HG03280 (cell line): ENCODE data around the gene RIN3.

Experiments used
- ATAC-seq: cut with Tn5 transposase; IDR thresholded peaks from one replicate; pipeline ENCODE4 v1.9.1; 2021; ENCODE audit warnings: mild to moderate bottlenecking, moderate library complexity; ENCODE audit not compliant: unreplicated experiment

The RIN3 gene

DNA sequence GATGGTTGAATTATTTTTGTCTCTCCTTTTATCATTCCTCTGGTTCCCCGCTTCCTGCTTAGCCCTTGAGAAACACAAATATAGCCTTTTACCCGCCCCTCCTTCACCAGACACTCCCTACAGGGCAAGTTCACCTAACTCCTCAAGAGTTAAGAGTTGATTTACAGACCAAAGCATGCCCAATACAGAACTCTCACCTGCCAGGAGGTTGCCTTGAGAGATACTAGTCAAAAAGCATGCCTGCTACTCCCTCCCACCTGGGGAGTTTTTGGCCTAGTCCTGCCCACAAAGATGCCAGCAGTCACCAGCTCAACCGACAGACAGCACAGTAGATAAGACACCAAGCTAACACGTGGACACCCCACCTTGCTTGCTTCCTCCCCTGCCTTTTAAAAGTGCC lies 223.6 kb downstream of the RIN3 start:
- ATAC-seq = no peak

DNA sequence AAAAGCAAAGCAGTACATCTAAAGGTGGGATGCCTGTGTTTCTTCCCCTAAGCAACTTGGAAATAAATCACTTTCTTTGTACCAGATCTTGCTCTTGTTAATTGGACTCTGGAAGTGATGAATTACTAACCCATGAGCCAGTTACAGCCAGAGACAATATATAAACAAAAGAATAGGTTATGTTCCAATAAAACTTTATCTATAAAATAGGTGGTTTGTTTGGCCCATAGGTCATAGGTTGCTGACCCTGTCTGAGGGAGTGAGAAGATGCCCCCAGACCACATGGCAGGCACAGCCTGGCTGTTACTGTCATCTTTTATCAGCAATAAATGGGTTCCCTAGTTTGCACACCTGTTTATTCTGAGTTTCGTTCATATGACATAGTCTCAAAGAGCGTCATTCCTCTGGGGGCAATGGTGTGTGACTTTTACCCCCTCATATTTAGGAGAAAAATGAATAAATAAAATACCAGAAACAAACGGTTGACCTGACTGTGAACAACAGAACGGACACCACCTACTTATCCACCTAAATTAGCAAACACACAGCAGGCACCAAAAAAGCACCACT lies 224.1 kb downstream of the RIN3 start:
- no peak for ATAC-seq
